ENCODE data around the gene LY9. TPM values are rescaled to one million over a fixed set of nuclear protein-coding genes. Genes with fewer than 3 reads are reported as not detected.

Gene LY9
- total and polyA plus RNA-seq, 2 of the 13 experiments (the other 11 are each of a cell fraction or from before 2014, with no cell fraction given) = not detected

DNA sequence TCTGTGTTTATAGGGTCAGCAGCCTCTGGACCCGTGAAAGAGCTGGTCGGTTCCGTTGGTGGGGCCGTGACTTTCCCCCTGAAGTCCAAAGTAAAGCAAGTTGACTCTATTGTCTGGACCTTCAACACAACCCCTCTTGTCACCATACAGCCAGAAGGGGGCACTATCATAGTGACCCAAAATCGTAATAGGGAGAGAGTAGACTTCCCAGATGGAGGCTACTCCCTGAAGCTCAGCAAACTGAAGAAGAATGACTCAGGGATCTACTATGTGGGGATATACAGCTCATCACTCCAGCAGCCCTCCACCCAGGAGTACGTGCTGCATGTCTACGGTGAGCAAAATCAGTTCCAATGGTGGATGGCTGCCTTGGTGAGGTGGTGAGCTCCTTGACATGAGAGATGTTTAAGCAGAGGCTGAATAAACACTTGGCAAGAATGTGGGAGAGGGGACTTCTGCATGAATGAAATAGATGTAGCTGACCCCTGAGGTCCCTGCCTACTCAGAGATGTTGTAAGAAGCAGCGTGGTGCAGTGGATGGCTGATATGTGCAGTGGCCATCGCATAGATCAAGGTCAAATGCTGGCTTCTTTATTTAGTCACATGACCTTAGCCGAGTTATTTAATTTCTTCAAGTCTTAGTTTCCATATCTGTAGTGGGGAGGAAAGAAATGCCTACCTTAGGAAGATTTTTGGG is 47.6 kb upstream of the LY9 start:
- Histone ChIP-seq H3K27ac (ENCODE audit: extremely low read length, insufficient read depth, low read length) (no peak overlapping the region), H3K36me3 (replicated peaks in 1 of 2; ENCODE audit: control insufficient read depth in 1 of 2, insufficient read depth in 2 of 2, low read length in 2 of 2) (no peaks in the 10 kb centered on the region), H3K4me3 (replicated peaks in 1 of 3; ENCODE audit: insufficient read depth in 1 of 3, low read depth in 2 of 3, low read length in 3 of 3) (no peak overlapping the region), H3K27me3 (ENCODE audit: control insufficient read depth in 1 of 2, insufficient read depth in 2 of 2, low read length in 2 of 2) (peaks cover 2 to 4% of the 10 kb centered on the region in 2 experiments; a peak in 3 of 5 replicates), H3K9ac (ENCODE audit: insufficient read depth, low read depth, low read length) (no peak overlapping the region), H2AFZ (ENCODE audit: low read length) (no peak overlapping the region), H3K79me2 (ENCODE audit: insufficient read depth, low read length) (no peaks in the 10 kb centered on the region), H3K9me3 (ENCODE audit: low read length) (no peaks in the 10 kb centered on the region), H3K4me2 (ENCODE audit: low read depth, low read length) (no peak overlapping the region), H4K20me1 (ENCODE audit: insufficient read depth, low read length) (no peaks in the 10 kb centered on the region), H3K4me1 (ENCODE audit: insufficient read depth, low read length) (no peaks in the 10 kb centered on the region)
- 34% methylated on average over 7 of the region's 10 CpGs for WGBS (ENCODE audit: low lambda C conversion rate)
- BruUV-seq (replicated peaks) = no TSS peak
- TF ChIP-seq, protein P1, sequence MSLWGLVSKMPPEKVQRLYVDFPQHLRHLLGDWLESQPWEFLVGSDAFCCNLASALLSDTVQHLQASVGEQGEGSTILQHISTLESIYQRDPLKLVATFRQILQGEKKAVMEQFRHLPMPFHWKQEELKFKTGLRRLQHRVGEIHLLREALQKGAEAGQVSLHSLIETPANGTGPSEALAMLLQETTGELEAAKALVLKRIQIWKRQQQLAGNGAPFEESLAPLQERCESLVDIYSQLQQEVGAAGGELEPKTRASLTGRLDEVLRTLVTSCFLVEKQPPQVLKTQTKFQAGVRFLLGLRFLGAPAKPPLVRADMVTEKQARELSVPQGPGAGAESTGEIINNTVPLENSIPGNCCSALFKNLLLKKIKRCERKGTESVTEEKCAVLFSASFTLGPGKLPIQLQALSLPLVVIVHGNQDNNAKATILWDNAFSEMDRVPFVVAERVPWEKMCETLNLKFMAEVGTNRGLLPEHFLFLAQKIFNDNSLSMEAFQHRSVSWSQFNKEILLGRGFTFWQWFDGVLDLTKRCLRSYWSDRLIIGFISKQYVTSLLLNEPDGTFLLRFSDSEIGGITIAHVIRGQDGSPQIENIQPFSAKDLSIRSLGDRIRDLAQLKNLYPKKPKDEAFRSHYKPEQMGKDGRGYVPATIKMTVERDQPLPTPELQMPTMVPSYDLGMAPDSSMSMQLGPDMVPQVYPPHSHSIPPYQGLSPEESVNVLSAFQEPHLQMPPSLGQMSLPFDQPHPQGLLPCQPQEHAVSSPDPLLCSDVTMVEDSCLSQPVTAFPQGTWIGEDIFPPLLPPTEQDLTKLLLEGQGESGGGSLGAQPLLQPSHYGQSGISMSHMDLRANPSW (CRISPR knock-in tag; IDR thresholded peaks at IDR 0.05; ENCODE audit: borderline replicate concordance) = no peak
- TF ChIP-seq ZBTB20 (CRISPR knock-in tag; IDR thresholded peaks at IDR 0.05; ENCODE audit: borderline replicate concordance, low read depth) (no peak), TBX3 (IDR thresholded peaks at IDR 0.05; ENCODE audit: borderline replicate concordance) (no peak), TRIM24 (CRISPR knock-in tag; IDR thresholded peaks at IDR 0.05) (no peak)
- TF ChIP-seq, protein P2, sequence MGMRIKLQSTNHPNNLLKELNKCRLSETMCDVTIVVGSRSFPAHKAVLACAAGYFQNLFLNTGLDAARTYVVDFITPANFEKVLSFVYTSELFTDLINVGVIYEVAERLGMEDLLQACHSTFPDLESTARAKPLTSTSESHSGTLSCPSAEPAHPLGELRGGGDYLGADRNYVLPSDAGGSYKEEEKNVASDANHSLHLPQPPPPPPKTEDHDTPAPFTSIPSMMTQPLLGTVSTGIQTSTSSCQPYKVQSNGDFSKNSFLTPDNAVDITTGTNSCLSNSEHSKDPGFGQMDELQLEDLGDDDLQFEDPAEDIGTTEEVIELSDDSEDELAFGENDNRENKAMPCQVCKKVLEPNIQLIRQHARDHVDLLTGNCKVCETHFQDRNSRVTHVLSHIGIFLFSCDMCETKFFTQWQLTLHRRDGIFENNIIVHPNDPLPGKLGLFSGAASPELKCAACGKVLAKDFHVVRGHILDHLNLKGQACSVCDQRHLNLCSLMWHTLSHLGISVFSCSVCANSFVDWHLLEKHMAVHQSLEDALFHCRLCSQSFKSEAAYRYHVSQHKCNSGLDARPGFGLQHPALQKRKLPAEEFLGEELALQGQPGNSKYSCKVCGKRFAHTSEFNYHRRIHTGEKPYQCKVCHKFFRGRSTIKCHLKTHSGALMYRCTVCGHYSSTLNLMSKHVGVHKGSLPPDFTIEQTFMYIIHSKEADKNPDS (CRISPR knock-in tag; IDR thresholded peaks at IDR 0.05) = no peak
- FAIRE-seq (no peak), ATAC-seq (no peak), DNase-seq (ENCODE audit: low spot score) (no peak)
- ChIA-PET POLR2A (no interaction called here), CTCF (ENCODE audit: low intra/inter-chr PET ratio, low total read pairs) (no interaction called here)
- in situ Hi-C loops (cut with HindIII; ENCODE audit: extremely low pct_ligation_motif_present, low pct_unique_long_range_greater_than_20kb) = no loop called here
- intact Hi-C loops (cut with micrococcal nuclease; ENCODE audit: unreplicated experiment) = no loop called here

Data from HepG2 (cell line).